ENCODE results near the gene S100PBP.

The S100PBP gene

GRCh38 chr1:32883338-32884031 lies 66.0 kb downstream of the S100PBP start:
- no peaks in the 10 kb centered on the region for H3K36me3 Mint-ChIP-seq (ENCODE audit: low read depth)
- H3K27me3 Mint-ChIP-seq (ENCODE audit: low read depth, poor library complexity) = peaks cover 42% of the 10 kb centered on the region
- H3K27ac Mint-ChIP-seq = no peak overlapping the region
- no peak overlapping the region for H3K4me3 Mint-ChIP-seq
- TF ChIP-seq CTCF (IDR thresholded peaks at IDR 0.05) = no peak
- peaks cover 26% of the 10 kb centered on the region for H3K4me1 Mint-ChIP-seq
- DNase-seq = no peak
- no peaks in the 10 kb centered on the region for H3K9me3 Mint-ChIP-seq

- H3K27me3 Mint-ChIP-seq (ENCODE audit: low read depth, poor library complexity) = peaks cover 45% of the 10 kb centered on the region
- H3K9me3 Mint-ChIP-seq = no peaks in the 10 kb centered on the region
- H3K4me1 Mint-ChIP-seq = peaks cover 26% of the 10 kb centered on the region
- no peaks in the 10 kb centered on the region for H3K36me3 Mint-ChIP-seq (ENCODE audit: low read depth)
- no peak for TF ChIP-seq CTCF (IDR thresholded peaks at IDR 0.05)
- no peak overlapping the region for H3K27ac Mint-ChIP-seq
- H3K4me3 Mint-ChIP-seq = no peak overlapping the region
- DNase-seq = no peak
These were observed 66.5 kb downstream of the S100PBP start for GRCh38 chr1:32884032-32884372.

GRCh38 chr1:32884726-32885125 lies 67.3 kb downstream of the S100PBP start:
- H3K27ac Mint-ChIP-seq = no peak overlapping the region
- no peak for DNase-seq
- H3K9me3 Mint-ChIP-seq = no peaks in the 10 kb centered on the region
- peaks cover 26% of the 10 kb centered on the region for H3K4me1 Mint-ChIP-seq
- H3K27me3 Mint-ChIP-seq (ENCODE audit: low read depth, poor library complexity) = peaks cover 52% of the 10 kb centered on the region
- TF ChIP-seq CTCF (IDR thresholded peaks at IDR 0.05) = no peak
- H3K4me3 Mint-ChIP-seq = no peak overlapping the region
- no peaks in the 10 kb centered on the region for H3K36me3 Mint-ChIP-seq (ENCODE audit: low read depth)

- H3K27me3 Mint-ChIP-seq (ENCODE audit: low read depth, poor library complexity) = peaks cover 61% of the 10 kb centered on the region
- no peak overlapping the region for H3K27ac Mint-ChIP-seq
- peak overlapping the region; percentile 70 for H3K4me3 Mint-ChIP-seq
- peaks cover 26% of the 10 kb centered on the region for H3K4me1 Mint-ChIP-seq
- no peaks in the 10 kb centered on the region for H3K9me3 Mint-ChIP-seq
- DNase-seq = no peak
- H3K36me3 Mint-ChIP-seq (ENCODE audit: low read depth) = no peaks in the 10 kb centered on the region
- no peak for TF ChIP-seq CTCF (IDR thresholded peaks at IDR 0.05)
These were observed 68.2 kb downstream of the S100PBP start for GRCh38 chr1:32885676-32886003.

GRCh38 chr1:32886004-32886827 lies 68.8 kb downstream of the S100PBP start, which contains the start of gene HPCA:
Gene HPCA, plus strand, starts transcription at chr1:32886491. Its CDS starts 2,408 bp downstream, at chr1:32888899.
- Mint-ChIP-seq H3K4me1 (peaks cover 23% of the 10 kb centered on the region), H3K27me3 (ENCODE audit: low read depth, poor library complexity) (peaks cover 67% of the 10 kb centered on the region), H3K4me3 (peak within 1 kb of the TSS; percentile 70), H3K9me3 (no peaks in the 10 kb centered on the region), H3K36me3 (ENCODE audit: low read depth) (no peaks in the 10 kb centered on the region), H3K27ac (no peak within 1 kb of the TSS)
- DNase-seq = peak; percentile 98
- peak; percentile 69 for TF ChIP-seq CTCF (IDR thresholded peaks at IDR 0.05)

Data from nephron progenitor cell (in vitro differentiated cells).